ENCODE data around the gene ADGRF4.

Gene ADGRF4

GRCh38 chr6:47698342-47698787 lies at the start of gene ADGRF4:
Gene ADGRF4, plus strand, starts transcription at chr6:47698580. Its CDS starts 8,666 bp downstream, at chr6:47707246.
- no peak for DNase-seq (ENCODE audit: low read depth in 2 of 2)

- DNase-seq (ENCODE audit: low read depth in 2 of 2) = no peak
These were observed 47.6 kb upstream of the ADGRF4 start for GRCh38 chr6:47650553-47651432.

- no peak for DNase-seq (ENCODE audit: low read depth in 2 of 2)
These were observed 46.9 kb upstream of the ADGRF4 start for GRCh38 chr6:47651505-47651944.

- DNase-seq (ENCODE audit: low read depth in 2 of 2) = no peak
These were observed 44.7 kb upstream of the ADGRF4 start for GRCh38 chr6:47653706-47654105.

- no peak for DNase-seq (ENCODE audit: low read depth in 2 of 2)
These were observed 44.1 kb upstream of the ADGRF4 start for GRCh38 chr6:47654255-47654654.

- DNase-seq (ENCODE audit: low read depth in 2 of 2) = peak; percentile 27 to 30
These were observed 42.4 kb upstream of the ADGRF4 start for GRCh38 chr6:47655719-47656595.

GRCh38 chr6:47661960-47662359 lies 36.4 kb upstream of the ADGRF4 start:
- no peak for DNase-seq (ENCODE audit: low read depth in 2 of 2)

- DNase-seq (ENCODE audit: low read depth in 2 of 2) = no peak
These were observed 34.7 kb upstream of the ADGRF4 start for GRCh38 chr6:47663462-47664216.

GRCh38 chr6:47665112-47665511 lies 33.3 kb upstream of the ADGRF4 start:
- no peak for DNase-seq (ENCODE audit: low read depth in 2 of 2)

DNA sequence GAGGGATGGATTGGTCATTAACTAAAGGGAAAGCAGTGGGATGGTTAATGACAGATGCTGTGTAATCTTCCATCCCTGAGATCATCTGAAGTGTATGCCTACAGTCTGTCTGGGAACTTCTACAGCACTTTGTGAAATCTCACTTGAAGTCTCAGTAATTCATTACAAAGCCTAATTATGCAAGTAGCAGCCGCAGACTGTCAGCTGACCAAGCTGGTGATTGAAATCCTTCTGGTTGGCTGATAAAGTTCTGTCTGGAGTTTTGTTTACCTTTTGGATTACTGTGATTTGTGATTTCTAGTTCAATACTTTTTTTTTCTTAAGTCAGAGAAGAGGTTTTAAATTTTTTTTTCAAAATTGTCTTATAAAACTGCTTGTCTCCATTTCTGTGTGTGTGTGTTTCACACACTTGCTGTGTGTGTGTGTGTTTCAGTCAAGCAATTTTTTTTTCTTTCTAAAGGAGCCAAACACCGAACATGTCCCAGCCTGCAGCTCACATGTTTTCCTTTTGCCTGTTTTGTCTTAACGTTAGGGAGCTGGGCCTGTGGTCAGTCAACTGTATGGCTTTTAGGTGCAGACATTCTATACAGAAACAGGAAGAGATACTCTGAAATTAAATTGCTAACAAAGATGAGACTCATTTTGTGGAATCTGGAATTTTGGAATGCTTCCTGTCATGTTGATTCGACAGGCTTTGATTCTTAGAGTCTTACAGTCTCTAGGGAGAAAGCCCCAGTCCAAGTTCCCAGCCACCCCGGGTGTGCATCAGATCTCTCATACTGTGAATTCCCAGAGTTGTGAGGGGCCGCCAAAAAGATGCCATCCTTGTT lies 28.5 kb upstream of the ADGRF4 start:
- DNase-seq (ENCODE audit: low read depth in 2 of 2) = no peak

DNA sequence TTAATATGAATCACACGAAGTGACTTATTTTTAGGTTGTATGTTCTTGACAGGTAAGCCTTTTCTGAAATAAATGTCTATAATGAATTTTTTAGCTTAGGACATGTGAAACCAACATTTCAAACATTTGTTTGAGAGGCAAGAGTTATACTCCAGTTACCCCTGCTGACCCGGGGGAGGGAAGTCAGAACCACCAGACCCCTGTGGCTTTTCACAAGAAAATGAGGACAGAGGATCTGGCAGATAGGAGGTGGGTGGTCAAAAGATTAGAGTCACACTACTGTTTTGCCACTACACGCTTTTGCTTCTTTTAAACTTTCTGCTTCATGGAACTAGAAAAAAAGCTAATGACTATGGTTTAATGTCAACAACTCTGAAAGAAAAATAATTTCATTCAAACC lies 27.5 kb upstream of the ADGRF4 start:
- DNase-seq (ENCODE audit: low read depth in 2 of 2) = no peak

DNA sequence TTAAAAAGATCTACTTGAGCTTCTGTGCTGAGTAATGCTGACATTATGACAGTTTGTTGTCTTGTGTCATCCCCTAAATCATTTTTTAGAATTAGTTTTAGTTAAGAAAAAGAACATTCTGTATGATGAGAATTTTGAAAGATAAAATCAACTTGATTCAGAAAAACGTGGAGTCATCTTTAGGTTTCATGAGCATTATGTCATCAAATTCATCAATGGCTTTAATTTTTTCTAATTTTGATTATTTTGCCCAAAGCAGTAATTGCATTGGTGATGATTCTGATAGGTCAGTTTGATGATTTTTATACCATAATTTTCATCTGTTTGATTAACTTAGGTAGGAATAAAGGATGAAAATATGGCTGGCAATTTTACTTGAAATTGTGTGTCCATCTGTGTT lies 26.6 kb upstream of the ADGRF4 start:
- DNase-seq (ENCODE audit: low read depth in 2 of 2) = no peak

GRCh38 chr6:47672816-47673215 lies 25.6 kb upstream of the ADGRF4 start:
- DNase-seq (ENCODE audit: low read depth in 2 of 2) = no peak

DNA sequence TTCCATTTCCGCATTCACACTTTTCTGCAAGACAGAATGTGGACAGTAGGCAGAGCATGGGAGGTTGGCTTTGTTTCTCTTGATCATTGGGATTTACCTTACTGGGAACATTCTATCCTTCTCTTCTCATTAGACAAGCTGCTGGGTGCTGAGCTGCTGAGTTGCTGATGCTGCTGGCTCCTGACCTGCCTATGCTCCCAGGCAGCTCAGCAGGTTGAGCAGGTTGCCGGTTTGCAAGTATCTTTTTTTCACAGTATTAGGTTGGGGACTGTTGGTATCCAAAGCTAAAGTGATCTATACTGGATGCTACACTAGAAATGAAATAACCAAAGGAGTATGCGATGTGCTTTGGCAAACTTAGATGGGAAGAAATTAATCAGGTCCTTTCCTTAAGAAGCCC lies 23.7 kb upstream of the ADGRF4 start:
- DNase-seq (ENCODE audit: low read depth in 2 of 2) = no peak

GRCh38 chr6:47677381-47678100 lies 20.8 kb upstream of the ADGRF4 start:
- DNase-seq (ENCODE audit: low read depth in 2 of 2) = no peak

- DNase-seq (ENCODE audit: low read depth in 2 of 2) = no peak
These were observed 19.6 kb upstream of the ADGRF4 start for GRCh38 chr6:47678739-47679138.

DNA sequence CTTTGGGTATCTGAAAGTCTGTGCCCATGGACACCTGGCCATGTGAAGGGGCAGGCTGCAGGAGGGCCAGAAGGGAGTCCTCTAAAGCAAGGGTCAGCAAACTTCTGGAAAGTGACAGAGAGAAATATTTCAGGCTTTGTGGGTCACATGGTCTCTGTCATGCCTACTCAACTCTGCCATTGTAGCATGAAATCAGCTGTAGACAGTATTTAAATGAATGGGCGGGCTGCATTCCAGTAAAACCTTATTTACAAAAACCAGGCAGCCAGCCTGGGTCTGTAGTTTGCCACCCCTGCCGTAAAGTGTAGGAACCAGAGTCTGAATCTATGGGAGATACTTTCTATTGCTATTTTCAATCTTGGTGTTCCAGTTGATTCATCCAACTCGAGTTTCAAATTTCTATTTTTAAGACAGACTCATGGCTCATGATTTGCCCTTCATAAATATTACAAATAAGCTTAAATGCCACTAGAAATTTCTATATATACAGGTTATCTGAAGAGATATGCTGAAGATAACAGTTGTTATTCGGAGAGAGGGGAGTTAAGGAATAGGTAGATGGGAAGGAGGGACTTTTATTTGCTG lies 19.0 kb upstream of the ADGRF4 start:
- no peak for DNase-seq (ENCODE audit: low read depth in 2 of 2)

DNA sequence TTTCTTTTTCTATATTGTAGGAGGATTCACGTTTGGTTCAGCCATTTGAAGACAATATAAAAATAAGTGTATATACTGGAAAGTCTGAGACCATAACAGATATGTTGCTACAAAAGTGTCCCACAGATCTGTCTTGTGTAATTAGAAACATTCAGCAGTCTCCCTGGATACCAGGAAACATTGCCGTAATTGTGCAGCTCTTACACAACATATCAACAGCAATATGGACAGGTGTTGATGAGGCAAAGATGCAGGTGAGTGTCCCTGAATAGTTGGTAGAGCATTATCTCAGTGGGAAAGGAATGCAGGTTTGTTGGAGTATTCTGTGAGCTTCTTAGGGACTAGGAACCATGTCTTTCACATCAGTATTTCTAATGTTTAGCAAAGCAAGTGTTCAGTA lies 18.3 kb upstream of the ADGRF4 start:
- no peak for DNase-seq (ENCODE audit: low read depth in 2 of 2)

- DNase-seq (ENCODE audit: low read depth in 2 of 2) = no peak
These were observed 17.7 kb upstream of the ADGRF4 start for GRCh38 chr6:47680724-47681123.
